Measurements from ENCODE around the gene PDLIM5. TPM values are rescaled to one million over a fixed set of nuclear protein-coding genes. Genes with fewer than 3 reads are reported as not detected.
A peak's percentile ranks its signal among the peaks of the same experiment; 100 is the strongest.

Gene PDLIM5
- total RNA-seq, 1 experiment from 2014 or later = 158 TPM

GRCh38 chr4:94406668-94407437 lies 44.9 kb upstream of the PDLIM5 start:
- no peaks in the 10 kb centered on the region for H3K27me3 Mint-ChIP-seq (ENCODE audit: insufficient read depth, unreplicated experiment)

GRCh38 chr4:94407846-94408245 lies 43.9 kb upstream of the PDLIM5 start:
- H3K27ac Mint-ChIP-seq (ENCODE audit: low read depth, unreplicated experiment) = no peak overlapping the region
- TF ChIP-seq, protein P1, sequence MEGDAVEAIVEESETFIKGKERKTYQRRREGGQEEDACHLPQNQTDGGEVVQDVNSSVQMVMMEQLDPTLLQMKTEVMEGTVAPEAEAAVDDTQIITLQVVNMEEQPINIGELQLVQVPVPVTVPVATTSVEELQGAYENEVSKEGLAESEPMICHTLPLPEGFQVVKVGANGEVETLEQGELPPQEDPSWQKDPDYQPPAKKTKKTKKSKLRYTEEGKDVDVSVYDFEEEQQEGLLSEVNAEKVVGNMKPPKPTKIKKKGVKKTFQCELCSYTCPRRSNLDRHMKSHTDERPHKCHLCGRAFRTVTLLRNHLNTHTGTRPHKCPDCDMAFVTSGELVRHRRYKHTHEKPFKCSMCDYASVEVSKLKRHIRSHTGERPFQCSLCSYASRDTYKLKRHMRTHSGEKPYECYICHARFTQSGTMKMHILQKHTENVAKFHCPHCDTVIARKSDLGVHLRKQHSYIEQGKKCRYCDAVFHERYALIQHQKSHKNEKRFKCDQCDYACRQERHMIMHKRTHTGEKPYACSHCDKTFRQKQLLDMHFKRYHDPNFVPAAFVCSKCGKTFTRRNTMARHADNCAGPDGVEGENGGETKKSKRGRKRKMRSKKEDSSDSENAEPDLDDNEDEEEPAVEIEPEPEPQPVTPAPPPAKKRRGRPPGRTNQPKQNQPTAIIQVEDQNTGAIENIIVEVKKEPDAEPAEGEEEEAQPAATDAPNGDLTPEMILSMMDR (IDR thresholded peaks at IDR 0.05; ENCODE audit: unreplicated experiment) = no peak
- ChIA-PET CTCF (interaction anchor here (1.0 to 4.2 kb wide), 36 partner anchors 9 to 717 kb away, joined by 3 to 41 read pairs (median 7); partner anchors contain the start of gene PDLIM5), POLR2A (interaction anchor here (1.1 to 9.3 kb wide), 4 partner anchors 11 to 81 kb away, joined by 4 to 288 read pairs (median 24); partner anchors contain the start of gene PDLIM5)
- no peak overlapping the region for H3K4me3 Mint-ChIP-seq (ENCODE audit: unreplicated experiment)
- no peaks in the 10 kb centered on the region for H3K27me3 Mint-ChIP-seq (ENCODE audit: insufficient read depth, unreplicated experiment)
- BruUV-seq (replicated peaks) = no TSS peak
- H3K36me3 Mint-ChIP-seq (ENCODE audit: insufficient read depth, unreplicated experiment) = peaks cover 5% of the 10 kb centered on the region
- peaks cover 17% of the 10 kb centered on the region for H3K4me1 Mint-ChIP-seq (ENCODE audit: insufficient read depth, unreplicated experiment)
- DNase-seq (ENCODE audit: unreplicated experiment) = no peak
- intact Hi-C loops (cut with micrococcal nuclease) = loop anchor here (2.0 kb wide), 1 partner anchor 77 kb away; no protein-coding TSS in a partner anchor
- no peaks in the 10 kb centered on the region for H3K9me3 Mint-ChIP-seq (ENCODE audit: unreplicated experiment)

More at GRCh38 chr4:94406668-94407437, 44.9 kb upstream of the PDLIM5 start:
- Mint-ChIP-seq H3K27ac (ENCODE audit: low read depth, unreplicated experiment) (no peak overlapping the region), H3K4me3 (ENCODE audit: unreplicated experiment) (no peak overlapping the region), H3K9me3 (ENCODE audit: unreplicated experiment) (no peaks in the 10 kb centered on the region), H3K4me1 (ENCODE audit: insufficient read depth, unreplicated experiment) (peaks cover 7% of the 10 kb centered on the region), H3K36me3 (ENCODE audit: insufficient read depth, unreplicated experiment) (peaks cover 5% of the 10 kb centered on the region)
- DNase-seq (ENCODE audit: unreplicated experiment) = peak; percentile 86
- ChIA-PET POLR2A (interaction anchor here (0.7 to 9.3 kb wide), 8 partner anchors 12 to 190 kb away, joined by 3 to 288 read pairs (median 5); partner anchors contain the start of gene PDLIM5), CTCF (interaction anchor here (0.6 to 4.2 kb wide), 63 partner anchors 8 to 718 kb away, joined by 3 to 41 read pairs (median 5); partner anchors contain the start of gene PDLIM5)
- TF ChIP-seq, protein P1 (IDR thresholded peaks at IDR 0.05; ENCODE audit: unreplicated experiment) = peak; percentile 82
- intact Hi-C loops (cut with micrococcal nuclease) = loop anchor here (1.0 to 2.0 kb wide), 2 partner anchors 78 to 189 kb away; no protein-coding TSS in a partner anchor
- no TSS peak for BruUV-seq (replicated peaks)

GRCh38 chr4:94408549-94409374 lies 43.0 kb upstream of the PDLIM5 start:
- CTCF ChIA-PET = interaction anchor here (0.5 to 4.2 kb wide), 16 partner anchors 19 to 686 kb away, joined by 3 to 41 read pairs (median 6); no protein-coding TSS in a partner anchor
- TF ChIP-seq, protein P1 (IDR thresholded peaks at IDR 0.05; ENCODE audit: unreplicated experiment) = no peak
- Mint-ChIP-seq H3K27ac (ENCODE audit: low read depth, unreplicated experiment) (no peak overlapping the region), H3K27me3 (ENCODE audit: insufficient read depth, unreplicated experiment) (no peaks in the 10 kb centered on the region), H3K4me3 (ENCODE audit: unreplicated experiment) (no peak overlapping the region), H3K36me3 (ENCODE audit: insufficient read depth, unreplicated experiment) (peaks cover 5% of the 10 kb centered on the region), H3K4me1 (ENCODE audit: insufficient read depth, unreplicated experiment) (peaks cover 23% of the 10 kb centered on the region), H3K9me3 (ENCODE audit: unreplicated experiment) (peaks cover under 1% of the 10 kb centered on the region)
- BruUV-seq (replicated peaks) = no TSS peak
- no peak for DNase-seq (ENCODE audit: unreplicated experiment)
- POLR2A ChIA-PET = interaction anchor here (1.0 to 9.3 kb wide), 5 partner anchors 43 to 197 kb away, joined by 3 to 288 read pairs (median 4); partner anchors contain the start of gene PDLIM5
- intact Hi-C loops (cut with micrococcal nuclease) = no loop called here

Data from MCF 10A (cell line).